Measurements from ENCODE around the gene ANO8. TPM values are rescaled to one million over a fixed set of nuclear protein-coding genes. Genes with fewer than 3 reads are reported as not detected.
A peak's percentile ranks its signal among the peaks of the same experiment; 100 is the strongest.

ANO8 gene
- total RNA-seq, 1 experiment from 2014 or later: 18.6 TPM

DNA sequence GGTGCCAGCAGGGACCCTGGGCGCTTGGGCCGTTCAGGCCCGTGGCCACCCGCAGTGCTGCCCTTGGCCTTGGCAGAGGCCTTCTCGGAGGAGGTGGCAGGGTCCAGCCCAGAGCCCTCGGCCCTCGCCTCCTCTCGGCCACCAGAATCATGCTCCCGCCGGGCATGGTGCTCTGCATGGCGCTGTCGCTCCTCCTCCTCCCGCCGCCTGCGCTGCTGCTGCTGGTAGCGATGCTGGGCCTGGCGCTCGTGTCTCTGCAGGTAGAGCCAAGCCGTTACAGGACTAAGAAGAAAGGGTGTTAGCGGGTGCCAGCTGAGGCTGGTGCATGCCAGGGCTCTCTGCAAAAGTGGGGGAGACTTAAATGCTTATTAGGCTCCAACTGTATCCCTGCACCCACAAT is 9.5 kb downstream of the ANO8 start:
- DNase-seq (ENCODE audit: low spot score): no peak
- TF ChIP-seq CTCF (conservative IDR thresholded peaks at IDR 0.05; ENCODE audit: low read depth, low read length) (no peak), EZH2 (IDR thresholded peaks at IDR 0.05; ENCODE audit: borderline replicate concordance, low read depth, low read length, poor library complexity, severe bottlenecking) (no peak)
- POLR2A ChIA-PET (ENCODE audit: low non-redundant PET): no interaction called here
- CTCF ChIA-PET: no interaction called here
- H3K27me3 ChIP-seq (replicated peaks; ENCODE audit: insufficient read depth, low read depth, low read length, poor library complexity): no peaks in the 10 kb centered on the region
- H3K36me3 ChIP-seq (ENCODE audit: insufficient read depth, low read length, poor library complexity, severe bottlenecking): peaks cover 17% of the 10 kb centered on the region
- no peaks in the 10 kb centered on the region for H3K4me1 ChIP-seq (ENCODE audit: insufficient read depth, low read length, poor library complexity, severe bottlenecking)
- H3K27ac ChIP-seq (ENCODE audit: low read depth, low read length, poor library complexity, severe bottlenecking): no peak overlapping the region
- intact Hi-C loops (cut with micrococcal nuclease; ENCODE audit: unreplicated experiment): no loop called here
- H3K4me3 ChIP-seq (ENCODE audit: low read depth, low read length, poor library complexity, severe bottlenecking): no peak overlapping the region
- no TSS peak for BruUV-seq (replicated peaks)
- H3K9me3 ChIP-seq (ENCODE audit: low read depth, low read length, poor library complexity, severe bottlenecking): no peaks in the 10 kb centered on the region

GRCh38 chr19:17324357-17325114 is 10.1 kb downstream of the ANO8 start:
- no peak for TF ChIP-seq EZH2 (IDR thresholded peaks at IDR 0.05; ENCODE audit: borderline replicate concordance, low read depth, low read length, poor library complexity, severe bottlenecking)
- no peak for TF ChIP-seq CTCF (conservative IDR thresholded peaks at IDR 0.05; ENCODE audit: low read depth, low read length)
- Histone ChIP-seq H3K4me3 (ENCODE audit: low read depth, low read length, poor library complexity, severe bottlenecking) (no peak overlapping the region), H3K9me3 (ENCODE audit: low read depth, low read length, poor library complexity, severe bottlenecking) (no peaks in the 10 kb centered on the region), H3K27me3 (replicated peaks; ENCODE audit: insufficient read depth, low read depth, low read length, poor library complexity) (no peaks in the 10 kb centered on the region), H3K27ac (ENCODE audit: low read depth, low read length, poor library complexity, severe bottlenecking) (no peak overlapping the region), H3K4me1 (ENCODE audit: insufficient read depth, low read length, poor library complexity, severe bottlenecking) (no peaks in the 10 kb centered on the region), H3K36me3 (ENCODE audit: insufficient read depth, low read length, poor library complexity, severe bottlenecking) (peaks cover 20% of the 10 kb centered on the region)
- TSS peak; percentile 40 for BruUV-seq (replicated peaks)
- ChIA-PET POLR2A (ENCODE audit: low non-redundant PET) (no interaction called here), CTCF (no interaction called here)
- intact Hi-C loops (cut with micrococcal nuclease; ENCODE audit: unreplicated experiment): no loop called here
- DNase-seq (ENCODE audit: low spot score): no peak

GRCh38 chr19:17323964-17324332 is 10.7 kb downstream of the ANO8 start:
- H3K27me3 ChIP-seq (replicated peaks; ENCODE audit: insufficient read depth, low read depth, low read length, poor library complexity): no peaks in the 10 kb centered on the region
- DNase-seq (ENCODE audit: low spot score): no peak
- no peaks in the 10 kb centered on the region for H3K9me3 ChIP-seq (ENCODE audit: low read depth, low read length, poor library complexity, severe bottlenecking)
- CTCF ChIA-PET: no interaction called here
- H3K4me1 ChIP-seq (ENCODE audit: insufficient read depth, low read length, poor library complexity, severe bottlenecking): no peaks in the 10 kb centered on the region
- BruUV-seq (replicated peaks): no TSS peak
- no peak overlapping the region for H3K27ac ChIP-seq (ENCODE audit: low read depth, low read length, poor library complexity, severe bottlenecking)
- H3K36me3 ChIP-seq (ENCODE audit: insufficient read depth, low read length, poor library complexity, severe bottlenecking): peaks cover 20% of the 10 kb centered on the region
- intact Hi-C loops (cut with micrococcal nuclease; ENCODE audit: unreplicated experiment): no loop called here
- no peak overlapping the region for H3K4me3 ChIP-seq (ENCODE audit: low read depth, low read length, poor library complexity, severe bottlenecking)
- POLR2A ChIA-PET (ENCODE audit: low non-redundant PET): no interaction called here
- no peak for TF ChIP-seq CTCF (conservative IDR thresholded peaks at IDR 0.05; ENCODE audit: low read depth, low read length)
- no peak for TF ChIP-seq EZH2 (IDR thresholded peaks at IDR 0.05; ENCODE audit: borderline replicate concordance, low read depth, low read length, poor library complexity, severe bottlenecking)
